Renal cortical epithelial cell (primary cell): ENCODE data around the gene CD58. TPM values are rescaled to one million over a fixed set of nuclear protein-coding genes. Genes with fewer than 3 reads are reported as not detected.

Source experiments
- DNase-seq: peaks from one replicate; pipeline ENCODE4 v3.0.0-alpha.2; 2011; ENCODE audit warnings: low read depth
- total RNA-seq: library from RNA; depleted of rRNA; stranded (reverse); fragments of >200 nt; gene quantifications from 2 replicates; pipeline ENCODE4 v1.2.3, GENCODE V29; 2014

Gene CD58
- total RNA-seq, 1 donor from 2014 or later: 45.4 TPM

GRCh38 chr1:116544588-116545358, 26.1 kb downstream of the CD58 start:
- no peak for DNase-seq

- DNase-seq: no peak
These were observed 30.7 kb downstream of the CD58 start for GRCh38 chr1:116540088-116540487.

GRCh38 chr1:116538544-116538943, 32.3 kb downstream of the CD58 start:
- DNase-seq: peak; percentile 76

- DNase-seq: no peak
These were observed 32.9 kb downstream of the CD58 start for GRCh38 chr1:116537898-116538297.

GRCh38 chr1:116537040-116537831, 33.6 kb downstream of the CD58 start:
- DNase-seq: peak; percentile 38

GRCh38 chr1:116534014-116534739, 36.6 kb downstream of the CD58 start:
- no peak for DNase-seq

- DNase-seq: no peak
These were observed 37.4 kb downstream of the CD58 start for GRCh38 chr1:116533429-116533820.

GRCh38 chr1:116532671-116533428, 38.0 kb downstream of the CD58 start:
- DNase-seq: no peak

GRCh38 chr1:116531917-116532316, 38.9 kb downstream of the CD58 start:
- no peak for DNase-seq

- peak; percentile 71 for DNase-seq
These were observed 41.1 kb downstream of the CD58 start for GRCh38 chr1:116529681-116530080.

- DNase-seq: no peak
These were observed 41.6 kb downstream of the CD58 start for GRCh38 chr1:116529199-116529631.

- DNase-seq: no peak
These were observed 42.3 kb downstream of the CD58 start for GRCh38 chr1:116528329-116529083.

GRCh38 chr1:116525440-116525839, 45.4 kb downstream of the CD58 start:
- DNase-seq: no peak

- DNase-seq: peak; percentile 92
These were observed 49.6 kb downstream of the CD58 start for GRCh38 chr1:116521186-116521585.

- no peak for DNase-seq
These were observed 52.4 kb downstream of the CD58 start for GRCh38 chr1:116518400-116518799.

- no peak for DNase-seq
These were observed 54.2 kb downstream of the CD58 start for GRCh38 chr1:116516631-116517030.

- DNase-seq: no peak
These were observed 55.1 kb downstream of the CD58 start for GRCh38 chr1:116515702-116516101.

- DNase-seq: peak; percentile 89
These were observed 55.9 kb downstream of the CD58 start for GRCh38 chr1:116514708-116515525.

GRCh38 chr1:116513956-116514355, 56.9 kb downstream of the CD58 start:
- no peak for DNase-seq

- DNase-seq: no peak
These were observed 59.3 kb downstream of the CD58 start for GRCh38 chr1:116511459-116512019.
